ENCODE results near the gene FAM174C. TPM values are rescaled to one million over a fixed set of nuclear protein-coding genes. Genes with fewer than 3 reads are reported as not detected.
A peak's percentile ranks its signal among the peaks of the same experiment; 100 is the strongest.

Gene FAM174C
- total and polyA plus RNA-seq, 2 of the 8 experiments (the other 6 are each of a cell fraction or from before 2014, with no cell fraction given), result 44.5 to 125 TPM

DNA sequence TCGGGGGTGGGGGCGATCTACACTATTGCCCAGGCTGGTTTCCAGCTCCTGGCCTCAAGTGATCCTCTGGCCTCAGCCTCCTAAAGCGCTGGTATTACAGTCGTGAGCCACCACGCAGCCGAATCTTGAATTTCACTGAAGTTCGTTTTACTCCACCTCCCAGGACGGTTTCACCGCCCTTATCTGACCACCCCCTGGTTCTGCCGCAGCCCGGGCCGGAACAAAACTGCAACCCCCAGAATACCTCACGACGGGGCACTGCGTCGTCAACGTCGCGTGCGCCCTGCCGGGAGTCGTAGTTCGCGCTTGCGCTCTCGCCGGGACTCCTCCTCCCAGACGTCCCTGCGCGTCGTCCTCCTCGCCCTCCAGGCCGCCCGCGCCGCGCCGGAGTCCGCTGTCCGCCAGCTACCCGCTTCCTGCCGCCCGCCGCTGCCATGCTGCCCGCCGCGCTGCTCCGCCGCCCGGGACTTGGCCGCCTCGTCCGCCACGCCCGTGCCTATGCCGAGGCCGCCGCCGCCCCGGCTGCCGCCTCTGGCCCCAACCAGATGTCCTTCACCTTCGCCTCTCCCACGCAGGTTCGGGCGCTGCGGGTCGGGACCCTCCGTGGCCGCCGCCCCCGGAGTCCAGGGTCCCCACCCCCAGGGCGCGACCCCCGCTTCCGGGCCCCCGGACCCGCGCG lies 33.8 kb upstream of the FAM174C start, which contains the start of gene ATP5F1D:
TSS of gene ATP5F1D (plus strand) at position 335 of the 679 bp plus-strand sequence. CDS start at position 435, 100 bp downstream.
- Histone ChIP-seq H3K79me2 (ENCODE audit: control insufficient read depth in 1 of 2, insufficient read depth in 2 of 2, low read length in 2 of 2) (peaks cover 0 to 7% of the 10 kb centered on the region in 2 experiments; a peak in 1 of 4 replicates), H3K23me2 (ENCODE audit: low read depth, low read length) (peaks cover 15% of the 10 kb centered on the region; the same call in 1 of the 2 replicates), H3K23ac (ENCODE audit: insufficient read length) (no peak within 1 kb of the TSS), H3K18ac (ENCODE audit: extremely low read depth, low read length) (no peak within 1 kb of the TSS; the same call in 1 of the 2 replicates), H3K79me1 (ENCODE audit: low read depth, low read length) (peaks cover 9% of the 10 kb centered on the region), H2AFZ (ENCODE audit: low read length) (no peak within 1 kb of the TSS; the same call in 1 of the 2 replicates), H4K8ac (ENCODE audit: extremely low read depth, insufficient read depth, low read length) (no peak within 1 kb of the TSS), H3K4ac (replicated peaks; ENCODE audit: insufficient read length, low read depth, low read length) (no peak within 1 kb of the TSS), H2AK5ac (ENCODE audit: low read depth, low read length) (no peak within 1 kb of the TSS; the same call in 1 of the 2 replicates), H4K91ac (replicated peaks; ENCODE audit: insufficient read length, low read length) (no peak within 1 kb of the TSS), H3K9me3 (ENCODE audit: insufficient read depth in 2 of 2, low read depth in 1 of 2, low read length in 1 of 2) (no peaks in the 10 kb centered on the region), H3K56ac (replicated peaks; ENCODE audit: insufficient read length, low read depth, low read length) (peak within 1 kb of the TSS; percentile 12), H3K9ac (replicated peaks in 1 of 4; ENCODE audit: extremely low read depth in 1 of 4, low read depth in 3 of 4, low read length in 3 of 4) (peak within 1 kb of the TSS in 3 of 4 experiments; percentile 14 to 86 (median 41); a peak in 5 of 7 replicates), H3K14ac (ENCODE audit: insufficient read length) (no peak within 1 kb of the TSS), H2BK120ac (replicated peaks; ENCODE audit: low read depth, low read length) (no peak within 1 kb of the TSS), H3K4me3 (ENCODE audit: extremely low read depth in 1 of 4, insufficient read depth in 2 of 4, low read depth in 3 of 4, low read length in 4 of 4) (peak within 1 kb of the TSS; percentile 65 to 95 (median 67)), H2BK20ac (ENCODE audit: low read length) (no peak within 1 kb of the TSS), H4K5ac (ENCODE audit: insufficient read length, low read depth, low read length) (no peak within 1 kb of the TSS), H2BK5ac (ENCODE audit: low read depth, low read length) (0 out of 2 replicates have a peak within 1 kb of the TSS, but pooled peaks have one; percentile 35), H3K4me1 (replicated peaks in 1 of 4; ENCODE audit: control insufficient read depth in 3 of 4, insufficient read depth in 4 of 4, low read length in 3 of 4) (peaks cover 0 to 26% (median 10%) of the 10 kb centered on the region in 4 experiments; a peak in 5 of 7 replicates), H3K27me3 (replicated peaks in 1 of 4; ENCODE audit: control insufficient read depth in 3 of 4, extremely low read depth in 1 of 4, insufficient read depth in 3 of 4, low read length in 3 of 4) (no peaks in the 10 kb centered on the region), H4K20me1 (replicated peaks in 1 of 2; ENCODE audit: control insufficient read depth in 1 of 2, insufficient read depth in 2 of 2, low read length in 2 of 2) (peaks cover 0 to 7% of the 10 kb centered on the region in 2 experiments), H2BK12ac (ENCODE audit: low read depth, low read length) (0 out of 2 replicates have a peak within 1 kb of the TSS, but pooled peaks have one; percentile 60), H3K4me2 (ENCODE audit: insufficient read depth in 1 of 2, low read depth in 2 of 2, low read length in 2 of 2) (peak within 1 kb of the TSS; percentile 57 to 89), H2BK15ac (ENCODE audit: low read length) (no peak within 1 kb of the TSS), H3K36me3 (ENCODE audit: control insufficient read depth in 2 of 4, insufficient read depth in 4 of 4, low read length in 3 of 4) (no peaks in the 10 kb centered on the region), H3K27ac (ENCODE audit: low read depth, low read length) (no peak within 1 kb of the TSS)
- 3% methylated on average over 60 of the region's 79 CpGs; no CpG with 5 or more reads in 1 of the 2 experiments for WGBS, 2 experiments (ENCODE audit: extremely low coverage in 1 of 2, insufficient coverage in 1 of 2, insufficient read length in 1 of 2, insufficient replicate concordance in 2 of 2, low coverage in 1 of 2, low lambda C conversion rate in 2 of 2, missing lambda C conversion rate in 1 of 2)
- DNase-seq (ENCODE audit: low read depth in 1 of 2, low spot score in 2 of 2), result peak in 1 of 2 experiments; percentile 94
- ChIA-PET POLR2A (ENCODE audit: partially characterized antibody) (interaction anchor here (0.7 to 10.1 kb wide), 16 partner anchors 9 to 367 kb away, joined by 3 to 355 read pairs (median 4); partner anchors contain the start of genes CIRBP, CNN2 and GPX4), CTCF (ENCODE audit: partially characterized antibody) (interaction anchor here (0.9 to 7.7 kb wide), 11 partner anchors 18 to 177 kb away, joined by 3 to 212 read pairs (median 4); partner anchors contain the start of gene CIRBP)
- FAIRE-seq, result peak; percentile 28
- TF ChIP-seq JUN (IDR thresholded peaks at IDR 0.05; ENCODE audit: low read depth, low read length), result no peak
- no peak for TF ChIP-seq GABPA (IDR thresholded peaks at IDR 0.05; ENCODE audit: borderline replicate concordance, insufficient read depth, low read length)
- TF ChIP-seq RAD21 (IDR thresholded peaks at IDR 0.05 in 1 of 2, conservative IDR thresholded peaks at IDR 0.05 in 1 of 2; ENCODE audit: low read depth in 2 of 2, low read length in 2 of 2), result no peak
- no peak for TF ChIP-seq KDM5A (IDR thresholded peaks at IDR 0.05; ENCODE audit: low read length)
- TF ChIP-seq EGR1 (IDR thresholded peaks at IDR 0.05; ENCODE audit: borderline replicate concordance, low read depth, low read length), result no peak
- TF ChIP-seq SIX5 (IDR thresholded peaks at IDR 0.05; ENCODE audit: low read depth, low read length), result peak; percentile 93
- peak; percentile 53; the same call in 1 of the 2 replicates for TF ChIP-seq TAF1 (IDR thresholded peaks at IDR 0.05; ENCODE audit: low read depth, low read length)
- TF ChIP-seq SIRT6 (IDR thresholded peaks at IDR 0.05; ENCODE audit: low read length), result no peak
- no peak for TF ChIP-seq FOSL1 (IDR thresholded peaks at IDR 0.05; ENCODE audit: insufficient read depth, low read depth, low read length)
- TF ChIP-seq KDM1A (IDR thresholded peaks at IDR 0.05; ENCODE audit: borderline replicate concordance, low read length), result no peak
- TF ChIP-seq SUZ12 (IDR thresholded peaks at IDR 0.05; ENCODE audit: low read length), result no peak

Data from H1 (cell line).